NCI-H2227 (cell line): Measurements from ENCODE around the gene PGA4.
"Not testable (repeated sequence)": the region's sequence is repeated elsewhere in the genome, so short reads cannot be mapped to it uniquely, and the experiment has no call there.

Source experiments
- DNase-seq: peaks from one replicate; lab custom pipeline; 2025; ENCODE audit not compliant: unreplicated experiment; lab: John Stamatoyannopoulos, UW

Gene PGA4

GRCh38 chr11:61203873-61204272, 18.3 kb upstream of the PGA4 start:
- DNase-seq, result not testable (repeated sequence)

GRCh38 chr11:61204502-61205059, 17.6 kb upstream of the PGA4 start:
- DNase-seq, result not testable (repeated sequence)

- DNase-seq, result not testable (repeated sequence)
Measured at GRCh38 chr11:61207636-61208310, 14.4 kb upstream of the PGA4 start.

- DNase-seq, result not testable (repeated sequence)
Measured at GRCh38 chr11:61210629-61211028, 11.5 kb upstream of the PGA4 start.

- not testable (repeated sequence) for DNase-seq
Measured at GRCh38 chr11:61211327-61211952, 10.7 kb upstream of the PGA4 start.

GRCh38 chr11:61212202-61212601, 9.9 kb upstream of the PGA4 start:
- not testable (repeated sequence) for DNase-seq

- DNase-seq, result not testable (repeated sequence)
Measured at GRCh38 chr11:61213711-61214324, 8.3 kb upstream of the PGA4 start.

- DNase-seq, result not testable (repeated sequence)
Measured at GRCh38 chr11:61218306-61218705, 3.8 kb upstream of the PGA4 start.

- not testable (repeated sequence) for DNase-seq
Measured at GRCh38 chr11:61219016-61219415, 3.1 kb upstream of the PGA4 start.

GRCh38 chr11:61222692-61223091, 545 bp downstream of the PGA4 start:
- DNase-seq, result not testable (repeated sequence)

- DNase-seq, result not testable (repeated sequence)
Measured at GRCh38 chr11:61226457-61227137, 4.5 kb downstream of the PGA4 start.

- not testable (repeated sequence) for DNase-seq
Measured at GRCh38 chr11:61229458-61229857, 7.3 kb downstream of the PGA4 start.

- DNase-seq, result not testable (repeated sequence)
Measured at GRCh38 chr11:61231033-61231432, 8.9 kb downstream of the PGA4 start.

GRCh38 chr11:61231585-61231984, 9.4 kb downstream of the PGA4 start:
- DNase-seq, result not testable (repeated sequence)

GRCh38 chr11:61232548-61233145, 10.5 kb downstream of the PGA4 start:
- DNase-seq, result not testable (repeated sequence)

GRCh38 chr11:61237130-61237529, 15.0 kb downstream of the PGA4 start:
- not testable (repeated sequence) for DNase-seq

GRCh38 chr11:61240288-61240687, 18.1 kb downstream of the PGA4 start:
- not testable (repeated sequence) for DNase-seq

GRCh38 chr11:61240875-61241274, 18.7 kb downstream of the PGA4 start, which contains the start of gene PGA5:
TSS of gene PGA5 (plus strand) at chr11:61241175. CDS start at chr11:61241227, 52 bp downstream.
- not testable (repeated sequence) for DNase-seq

- not testable (repeated sequence) for DNase-seq
Measured at GRCh38 chr11:61241526-61241925, 19.4 kb downstream of the PGA4 start.

- not testable (repeated sequence) for DNase-seq
Measured at GRCh38 chr11:61245284-61245964, 23.3 kb downstream of the PGA4 start.
